ENCODE data around the gene GABRE.

DNA sequence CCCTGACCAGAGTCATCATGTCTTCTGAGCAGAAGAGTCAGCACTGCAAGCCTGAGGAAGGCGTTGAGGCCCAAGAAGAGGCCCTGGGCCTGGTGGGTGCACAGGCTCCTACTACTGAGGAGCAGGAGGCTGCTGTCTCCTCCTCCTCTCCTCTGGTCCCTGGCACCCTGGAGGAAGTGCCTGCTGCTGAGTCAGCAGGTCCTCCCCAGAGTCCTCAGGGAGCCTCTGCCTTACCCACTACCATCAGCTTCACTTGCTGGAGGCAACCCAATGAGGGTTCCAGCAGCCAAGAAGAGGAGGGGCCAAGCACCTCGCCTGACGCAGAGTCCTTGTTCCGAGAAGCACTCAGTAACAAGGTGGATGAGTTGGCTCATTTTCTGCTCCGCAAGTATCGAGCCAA is 50.8 kb downstream of the GABRE start:
- TF ChIP-seq POLR2A (IDR thresholded peaks at IDR 0.05; ENCODE audit: low read depth, low read length): no peak
- no peak for TF ChIP-seq EZH2 (IDR thresholded peaks at IDR 0.05; ENCODE audit: borderline replicate concordance, low read depth, low read length, severe bottlenecking)
- TF ChIP-seq, protein P1, sequence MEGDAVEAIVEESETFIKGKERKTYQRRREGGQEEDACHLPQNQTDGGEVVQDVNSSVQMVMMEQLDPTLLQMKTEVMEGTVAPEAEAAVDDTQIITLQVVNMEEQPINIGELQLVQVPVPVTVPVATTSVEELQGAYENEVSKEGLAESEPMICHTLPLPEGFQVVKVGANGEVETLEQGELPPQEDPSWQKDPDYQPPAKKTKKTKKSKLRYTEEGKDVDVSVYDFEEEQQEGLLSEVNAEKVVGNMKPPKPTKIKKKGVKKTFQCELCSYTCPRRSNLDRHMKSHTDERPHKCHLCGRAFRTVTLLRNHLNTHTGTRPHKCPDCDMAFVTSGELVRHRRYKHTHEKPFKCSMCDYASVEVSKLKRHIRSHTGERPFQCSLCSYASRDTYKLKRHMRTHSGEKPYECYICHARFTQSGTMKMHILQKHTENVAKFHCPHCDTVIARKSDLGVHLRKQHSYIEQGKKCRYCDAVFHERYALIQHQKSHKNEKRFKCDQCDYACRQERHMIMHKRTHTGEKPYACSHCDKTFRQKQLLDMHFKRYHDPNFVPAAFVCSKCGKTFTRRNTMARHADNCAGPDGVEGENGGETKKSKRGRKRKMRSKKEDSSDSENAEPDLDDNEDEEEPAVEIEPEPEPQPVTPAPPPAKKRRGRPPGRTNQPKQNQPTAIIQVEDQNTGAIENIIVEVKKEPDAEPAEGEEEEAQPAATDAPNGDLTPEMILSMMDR (IDR thresholded peaks at IDR 0.05; ENCODE audit: extremely low read depth in 1 of 2, insufficient read depth in 1 of 2, low read depth in 1 of 2, low read length in 2 of 2): no peak
- TF ChIP-seq MYC (IDR thresholded peaks at IDR 0.05; ENCODE audit: low read depth, low read length): no peak
- TF ChIP-seq, protein P2, sequence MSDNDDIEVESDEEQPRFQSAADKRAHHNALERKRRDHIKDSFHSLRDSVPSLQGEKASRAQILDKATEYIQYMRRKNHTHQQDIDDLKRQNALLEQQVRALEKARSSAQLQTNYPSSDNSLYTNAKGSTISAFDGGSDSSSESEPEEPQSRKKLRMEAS (IDR thresholded peaks at IDR 0.05; ENCODE audit: insufficient read depth, insufficient read length): no peak
- TF ChIP-seq POLR2AphosphoS5 (IDR thresholded peaks at IDR 0.05; ENCODE audit: insufficient read depth, low read depth, low read length): no peak
- TF ChIP-seq JUN (IDR thresholded peaks at IDR 0.05; ENCODE audit: borderline replicate concordance, insufficient read depth, insufficient read length, low read depth): no peak
- no peak for TF ChIP-seq GATA2 (IDR thresholded peaks at IDR 0.05; ENCODE audit: insufficient read depth, insufficient read length, low read depth, low read length)
- no peak for TF ChIP-seq FOS (IDR thresholded peaks at IDR 0.05; ENCODE audit: borderline replicate concordance, insufficient read depth, low read length)
